DOHH2 (cell line): ENCODE measurements around the gene WRAP53.

Experiments used
- CTCF ChIP-seq: fragments of 200-600 bp; sonication (generic); IDR thresholded peaks from one replicate; pipeline ENCODE4 v1.5.1; 2014; ENCODE audit warnings: antibody characterized with exemption, mild to moderate bottlenecking, low read depth, low read length; ENCODE audit not compliant: poor library complexity, severe bottlenecking
- EZH2phosphoT487 ChIP-seq: fragments of 200-600 bp; sonication (generic); IDR thresholded peaks from 2 replicates; pipeline ENCODE4 v1.6.1; 2017; ENCODE audit warnings: borderline replicate concordance, mild to moderate bottlenecking, antibody characterized with exemption, low read length, moderate library complexity, mixed read lengths

DNA sequence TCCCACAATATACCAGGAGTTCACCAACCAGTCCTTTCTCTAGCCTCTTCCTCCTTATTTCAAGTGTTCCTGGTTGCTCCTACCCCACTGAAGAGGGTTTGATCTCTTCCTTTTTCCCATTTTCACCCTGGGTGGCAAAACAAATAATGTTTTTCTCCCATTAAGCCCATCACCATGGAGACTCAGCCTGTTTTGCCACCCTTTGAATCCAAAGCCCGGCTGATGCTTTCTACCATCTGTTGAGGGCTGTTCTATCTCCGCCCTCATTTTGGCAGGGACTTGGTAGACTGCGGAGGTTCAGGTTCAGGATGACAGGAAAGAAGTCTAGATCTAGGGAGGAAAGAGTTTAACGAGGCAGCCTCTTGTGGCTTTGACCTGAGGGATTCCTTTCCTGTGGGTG, 31.8 kb downstream of the WRAP53 start:
- TF ChIP-seq CTCF (no peak), EZH2phosphoT487 (no peak)
